ENCODE measurements around the gene TIGD6.

TIGD6 gene

GRCh38 chr5:150015415-150015814, 15.0 kb upstream of the TIGD6 start:
- no peak for DNase-seq

GRCh38 chr5:150014456-150014855, 14.0 kb upstream of the TIGD6 start:
- DNase-seq: no peak

- no peak for DNase-seq
These were observed 13.5 kb upstream of the TIGD6 start for GRCh38 chr5:150013931-150014330.

- no peak for DNase-seq
These were observed 9.4 kb upstream of the TIGD6 start for GRCh38 chr5:150009671-150010387.

GRCh38 chr5:150007050-150007449, 6.6 kb upstream of the TIGD6 start:
- DNase-seq: no peak

DNA sequence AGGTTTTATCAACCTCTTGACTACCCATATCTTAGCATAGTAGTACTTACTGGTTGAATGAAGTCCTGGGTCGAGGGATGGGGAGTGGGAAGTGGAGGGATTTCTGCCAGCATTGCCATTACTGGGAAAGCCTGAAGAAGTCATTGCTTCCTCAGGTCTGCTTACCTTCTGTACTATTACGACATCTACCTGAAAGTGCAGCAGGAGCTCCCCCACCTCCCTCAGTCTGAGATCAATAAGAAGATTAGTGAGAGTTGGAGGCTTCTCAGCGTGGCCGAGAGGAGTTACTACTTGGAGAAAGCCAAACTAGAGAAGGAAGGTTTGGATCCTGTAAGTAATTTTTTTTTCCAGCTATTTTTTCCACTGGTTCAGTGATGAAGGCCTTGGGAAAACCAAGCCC, 5.9 kb upstream of the TIGD6 start:
- no peak for DNase-seq

DNA sequence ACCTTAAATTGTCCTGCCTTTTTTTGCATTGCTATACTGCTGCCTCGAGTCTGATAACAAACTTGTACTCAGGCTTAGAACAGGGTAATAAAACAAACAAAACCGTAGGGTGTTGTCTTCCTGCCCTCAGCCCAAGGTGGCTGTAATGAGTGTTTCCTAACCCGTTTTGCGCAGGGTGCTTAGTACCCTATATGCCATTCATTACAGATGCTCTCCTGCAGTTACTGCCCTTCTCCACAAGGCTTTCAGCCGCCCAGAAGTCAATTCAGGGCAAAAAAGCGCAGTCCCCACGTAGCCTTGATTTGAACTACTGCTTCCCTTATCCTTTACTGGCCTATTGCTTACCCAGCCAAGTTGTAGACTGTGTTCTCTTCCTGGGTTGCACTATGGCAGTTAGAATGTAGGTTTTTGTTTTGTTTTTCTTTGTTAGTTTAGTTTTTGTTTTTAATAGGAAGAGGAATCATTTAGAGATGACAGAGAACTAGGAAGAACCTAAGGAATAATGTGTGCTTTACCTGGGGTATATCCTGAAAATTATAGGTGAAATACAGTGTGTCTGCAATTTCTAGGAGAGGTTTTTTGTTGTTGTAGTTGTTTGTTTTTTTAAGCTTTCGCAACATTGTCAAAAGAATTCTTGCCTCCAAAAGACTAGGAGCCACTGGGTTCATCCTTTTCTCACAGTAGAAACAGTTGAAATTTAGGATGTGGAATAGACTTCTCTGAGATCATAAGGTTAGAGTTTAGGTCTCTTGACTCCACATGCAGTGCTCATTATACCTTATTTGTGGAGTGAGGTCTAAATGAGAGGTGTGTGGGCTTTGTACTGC, 1.4 kb upstream of the TIGD6 start:
- DNase-seq: peak; percentile 62

- peak; percentile 54 for DNase-seq
These were observed 671 bp upstream of the TIGD6 start for GRCh38 chr5:150000990-150001659.

- DNase-seq: no peak
These were observed 593 bp downstream of the TIGD6 start for GRCh38 chr5:149999866-150000255.

- DNase-seq: no peak
These were observed 1.1 kb downstream of the TIGD6 start for GRCh38 chr5:149999359-149999758.

DNA sequence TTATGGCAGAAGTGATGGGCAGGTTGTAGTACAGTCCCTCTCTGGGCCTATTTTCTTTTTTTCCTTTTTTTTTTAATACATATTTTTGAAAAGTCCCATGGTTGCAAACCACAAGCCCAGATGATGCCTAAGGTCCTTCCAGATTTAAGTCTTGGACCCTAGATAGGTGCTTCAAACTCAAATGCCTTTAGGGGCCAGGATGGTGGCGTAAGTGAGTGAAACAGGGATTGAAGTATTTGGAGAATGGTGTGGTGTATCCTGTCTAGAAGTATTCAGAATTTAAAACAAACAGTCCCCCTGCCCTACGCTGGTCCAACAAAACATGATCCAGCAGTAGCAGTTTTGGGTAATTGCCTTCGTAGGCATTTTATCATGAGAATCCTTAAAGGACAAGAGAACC, 2.2 kb downstream of the TIGD6 start:
- DNase-seq: no peak

- DNase-seq: no peak
These were observed 4.1 kb downstream of the TIGD6 start for GRCh38 chr5:149996205-149996890.

- DNase-seq: no peak
These were observed 4.9 kb downstream of the TIGD6 start for GRCh38 chr5:149995385-149996204.

- no peak for DNase-seq
These were observed 7.0 kb downstream of the TIGD6 start for GRCh38 chr5:149993471-149993870.

DNA sequence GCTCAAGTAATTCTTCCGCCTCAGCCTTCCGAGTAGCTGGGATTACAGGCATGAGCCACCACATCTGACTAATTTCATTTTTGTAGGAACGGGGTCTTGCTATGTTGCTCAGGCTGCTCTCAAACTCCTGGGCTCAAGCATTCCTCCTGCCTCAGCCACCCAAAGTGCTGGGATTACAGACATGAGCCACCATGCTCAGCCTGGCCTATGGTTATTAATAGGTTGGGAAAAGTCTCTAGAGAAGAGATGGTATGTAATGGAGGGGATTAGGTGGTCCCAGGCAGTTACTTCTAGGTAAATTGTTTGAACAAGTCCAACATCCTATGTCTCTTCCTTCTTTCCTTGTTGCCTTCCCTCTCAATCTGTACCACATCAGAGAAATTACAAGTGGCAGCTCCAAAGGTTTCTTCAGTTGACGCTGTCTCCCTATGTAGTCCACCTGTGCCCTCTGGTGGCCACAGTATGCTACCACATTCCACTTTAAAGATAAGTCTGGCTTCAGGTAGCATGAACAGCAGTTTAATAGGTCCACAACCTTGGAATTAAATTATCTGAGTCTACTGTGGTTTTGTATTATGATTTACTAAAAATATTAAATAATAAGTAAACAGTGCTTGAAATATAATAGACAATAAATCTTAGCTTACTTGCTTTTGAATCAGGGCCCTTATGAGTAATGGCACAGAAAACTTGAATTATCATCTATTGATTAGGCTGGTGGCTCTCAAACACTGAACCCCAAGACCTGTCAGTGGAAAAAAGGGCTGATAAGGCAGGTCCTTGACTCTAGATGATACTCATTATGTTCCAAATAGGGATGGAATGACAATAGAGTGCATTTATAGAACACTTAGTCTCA, 9.7 kb downstream of the TIGD6 start:
- peak; percentile 59 for DNase-seq

- DNase-seq: no peak
These were observed 12.3 kb downstream of the TIGD6 start for GRCh38 chr5:149988126-149988525.

DNA sequence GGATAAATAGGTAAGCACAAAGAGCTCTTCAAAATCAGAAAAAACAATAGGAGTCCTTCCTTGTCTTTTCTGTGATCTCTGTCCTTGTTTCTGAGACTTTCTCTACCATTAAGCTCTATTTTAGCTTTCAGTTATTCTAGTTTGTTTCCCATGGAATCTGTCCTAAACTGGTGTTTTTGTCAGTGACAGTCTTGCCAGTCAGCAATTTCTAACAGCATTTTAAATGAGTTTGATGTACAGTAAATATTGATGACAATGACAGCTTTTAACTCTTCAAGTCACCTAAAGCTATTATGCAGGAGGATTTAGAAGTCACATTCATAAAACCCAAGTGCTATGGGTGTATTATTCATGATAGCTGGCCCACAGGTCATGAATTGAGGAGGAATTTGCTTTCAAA, 17.9 kb downstream of the TIGD6 start:
- no peak for DNase-seq

DNA sequence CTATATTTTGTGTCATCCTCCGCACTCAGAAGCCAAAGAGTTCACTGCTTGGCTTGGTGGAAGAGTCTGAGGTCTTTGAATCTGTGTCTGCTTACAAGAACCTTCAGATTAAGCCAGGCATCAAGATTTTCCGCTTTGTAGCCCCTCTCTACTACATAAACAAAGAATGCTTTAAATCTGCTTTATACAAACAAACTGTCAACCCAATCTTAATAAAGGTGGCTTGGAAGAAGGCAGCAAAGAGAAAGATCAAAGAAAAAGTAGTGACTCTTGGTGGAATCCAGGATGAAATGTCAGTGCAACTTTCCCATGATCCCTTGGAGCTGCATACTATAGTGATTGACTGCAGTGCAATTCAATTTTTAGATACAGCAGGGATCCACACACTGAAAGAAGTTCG, 19.2 kb downstream of the TIGD6 start:
- DNase-seq: no peak

DNA sequence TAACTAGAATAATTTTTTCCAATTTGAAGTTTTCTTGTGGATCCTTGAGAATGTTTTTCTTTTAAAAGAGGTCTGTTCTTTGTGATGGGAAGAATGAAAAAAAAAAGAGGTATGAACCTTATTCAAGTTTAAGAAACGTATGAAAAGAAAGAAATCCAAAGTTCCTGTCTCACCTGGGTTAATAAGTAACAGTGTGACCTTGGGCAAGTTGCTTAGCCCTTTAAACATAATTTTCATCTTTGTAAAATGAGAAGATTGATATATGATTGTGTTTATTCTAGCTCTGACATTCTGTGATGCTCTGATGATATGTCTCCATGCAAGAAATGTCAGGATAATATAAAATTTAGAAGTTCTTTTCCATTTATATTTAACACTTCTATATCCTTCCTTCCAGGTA, 20.6 kb downstream of the TIGD6 start:
- no peak for DNase-seq

GRCh38 chr5:149975409-149975808, 25.0 kb downstream of the TIGD6 start:
- DNase-seq: no peak

GRCh38 chr5:149969181-149969930, 31.1 kb downstream of the TIGD6 start:
- DNase-seq: no peak
